GM21447 (cell line): ENCODE results near the gene GPSM1.

ENCODE experiments used
- ATAC-seq: cut with Tn5 transposase; IDR thresholded peaks from one replicate; pipeline ENCODE4 v1.9.1; 2021; ENCODE audit not compliant: unreplicated experiment

GPSM1 gene

DNA sequence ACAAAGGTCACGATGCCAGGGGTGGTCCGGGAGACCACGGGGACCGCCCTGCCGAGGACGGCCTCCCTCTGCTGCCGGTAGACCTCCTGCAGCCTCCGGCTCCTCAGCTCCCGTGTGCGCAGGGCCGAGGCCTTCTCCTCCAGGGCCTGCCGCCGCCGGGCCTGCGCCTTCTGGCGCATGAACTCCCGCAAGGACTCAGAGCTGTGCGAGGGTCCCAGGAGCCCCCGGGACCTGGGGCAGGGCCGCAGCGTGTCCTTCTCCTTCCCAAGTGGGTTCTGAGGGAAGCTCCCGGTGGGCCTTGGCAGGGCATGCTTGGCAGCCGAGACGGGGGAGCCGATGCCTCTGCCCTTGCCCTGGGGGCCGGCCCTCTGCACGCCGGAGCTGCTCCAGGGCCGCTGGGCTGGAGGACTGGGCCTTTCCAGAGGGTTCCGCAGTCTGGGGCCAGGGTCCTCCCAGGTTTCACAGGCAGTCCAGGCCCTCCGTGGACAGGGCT, 36.8 kb upstream of the GPSM1 start:
- ATAC-seq = no peak

DNA sequence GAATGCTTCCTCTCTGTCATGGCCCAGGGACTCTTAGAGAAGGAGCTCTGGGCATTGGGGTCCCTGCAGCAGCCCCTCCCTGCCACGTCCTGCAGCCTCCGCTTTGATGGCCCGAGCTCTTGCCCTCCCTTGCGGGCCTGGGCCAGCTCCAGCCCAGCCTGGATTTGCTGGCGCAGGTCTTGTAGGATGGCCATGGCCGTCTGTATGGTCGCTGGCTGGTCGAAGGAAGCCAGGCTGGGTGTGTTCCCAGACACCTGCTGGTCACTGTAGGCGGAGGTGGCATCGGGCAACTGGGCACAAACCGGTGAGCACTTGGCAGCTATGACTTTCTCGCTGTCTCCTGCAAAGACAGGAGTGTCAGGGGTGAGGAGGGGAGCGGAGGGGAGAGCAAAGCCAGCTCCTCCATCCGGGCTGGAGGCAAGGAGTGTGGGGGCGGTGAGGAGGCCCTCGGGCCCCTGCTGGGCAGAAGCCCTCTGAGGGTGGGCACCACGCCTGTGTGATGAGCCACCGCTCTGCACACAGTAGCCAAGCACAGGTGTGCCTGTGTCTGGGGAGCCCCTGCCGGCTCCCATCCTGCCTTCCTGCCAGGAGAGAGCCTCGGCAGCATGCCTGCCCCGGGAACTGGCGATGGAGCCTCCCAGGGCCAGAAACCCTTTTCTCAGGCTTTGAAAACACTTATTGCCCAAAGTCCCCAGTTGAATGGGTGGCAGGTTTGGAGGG, 35.9 kb upstream of the GPSM1 start:
- ATAC-seq = no peak

DNA sequence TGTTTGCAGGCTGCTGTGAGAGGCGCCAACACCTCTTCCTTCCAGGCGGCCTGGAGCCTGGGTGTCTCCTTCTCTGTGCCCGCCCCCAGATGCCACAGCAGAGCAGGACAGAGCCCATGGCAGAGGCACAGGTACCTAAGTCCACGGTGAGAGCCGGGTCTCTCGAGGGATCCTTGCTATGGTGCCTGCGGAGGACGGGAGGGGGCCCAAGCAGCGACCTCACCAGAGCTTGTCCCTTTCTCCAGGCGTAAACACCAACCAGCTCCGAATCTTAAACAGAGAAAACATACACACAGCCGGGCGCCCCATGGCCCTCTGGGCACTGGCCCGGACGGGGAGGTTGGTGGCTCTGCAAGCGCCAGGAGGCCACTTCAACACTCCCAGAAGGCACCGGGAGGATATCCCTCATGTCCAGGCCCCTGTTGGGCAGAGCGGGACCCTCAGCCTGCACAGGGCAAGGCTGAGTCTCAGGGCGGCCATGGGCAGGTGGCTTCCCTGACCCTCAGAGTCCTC, 35.3 kb upstream of the GPSM1 start:
- no peak for ATAC-seq

DNA sequence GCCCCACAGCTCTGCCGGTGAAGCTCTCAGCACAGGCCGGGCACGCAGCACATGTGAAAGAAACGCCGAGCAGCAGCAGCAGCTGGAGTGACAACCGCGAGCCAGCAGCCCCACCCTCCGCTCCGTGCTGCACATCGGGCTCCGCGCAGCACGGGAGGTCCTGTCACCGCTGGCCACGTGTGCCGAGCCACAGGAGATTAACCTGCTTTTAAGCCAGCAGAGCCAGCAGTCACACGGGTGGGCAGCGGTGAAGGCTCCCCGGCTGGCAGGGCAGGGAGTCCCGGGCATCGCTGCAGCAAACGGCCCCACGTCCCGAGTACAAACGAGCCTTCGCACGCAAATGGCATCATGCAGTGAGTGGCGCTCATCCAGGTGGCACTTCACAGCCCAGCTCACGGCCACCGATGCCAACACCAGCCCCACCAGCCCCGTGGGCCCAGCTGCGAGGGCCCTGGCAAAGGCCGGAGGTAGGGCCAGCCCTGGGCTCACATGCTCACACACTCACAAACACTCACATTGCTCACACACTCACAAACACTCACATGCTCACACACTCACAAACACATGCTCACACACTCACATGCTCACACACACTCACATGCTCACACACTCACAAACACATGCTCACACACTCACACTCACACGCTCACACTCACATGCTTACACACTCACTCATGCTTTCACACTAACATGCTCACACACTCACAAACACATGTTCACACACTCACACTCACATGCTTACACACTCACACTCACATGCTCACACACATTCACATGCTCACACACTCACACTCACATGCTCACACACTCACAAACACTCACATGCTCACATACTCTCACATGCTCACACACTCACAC, 34.5 kb upstream of the GPSM1 start:
- ATAC-seq = no peak

DNA sequence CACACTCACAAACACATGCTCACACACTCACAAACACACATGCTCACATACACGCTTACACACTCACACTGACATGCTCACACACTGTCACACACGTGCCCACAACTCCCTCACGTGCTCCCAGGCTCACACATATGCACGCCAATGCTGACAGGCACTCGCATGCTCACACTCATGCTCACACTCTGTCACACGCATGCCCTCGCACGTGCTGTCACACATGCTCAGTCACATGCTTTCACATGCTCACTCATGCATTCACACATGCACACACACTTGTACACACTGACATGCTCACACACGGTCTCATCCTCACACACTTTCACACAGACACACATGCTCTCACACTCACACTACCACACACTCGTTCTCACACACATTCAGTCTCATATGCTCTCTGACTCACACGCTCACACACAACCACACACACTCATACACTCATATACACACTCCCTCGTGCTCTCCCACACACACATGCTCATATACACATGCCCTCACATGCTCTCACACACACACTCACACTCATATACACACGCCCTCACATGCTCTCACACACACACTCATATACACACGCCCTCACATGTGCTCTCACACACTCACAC, 33.8 kb upstream of the GPSM1 start:
- ATAC-seq = no peak

DNA sequence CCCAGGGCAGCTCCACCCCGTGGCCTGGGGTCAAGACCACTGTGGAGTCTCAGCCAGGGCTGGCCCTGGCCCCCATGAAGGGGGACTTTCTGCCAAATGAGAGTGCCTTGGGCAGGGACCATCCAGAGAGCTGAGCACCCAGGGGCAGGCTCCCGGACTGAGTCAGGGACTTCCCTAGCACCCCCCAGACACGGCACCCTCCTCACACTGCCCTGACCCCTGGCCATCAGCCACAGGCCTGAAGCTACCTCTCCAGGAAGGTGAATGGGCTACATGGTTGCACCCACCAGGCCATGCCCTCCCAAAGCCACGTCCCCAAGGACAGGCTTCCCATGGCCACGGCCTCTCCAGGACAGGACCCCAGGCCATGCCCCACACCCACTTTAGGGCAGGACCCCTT, 32.9 kb upstream of the GPSM1 start:
- no peak for ATAC-seq

DNA sequence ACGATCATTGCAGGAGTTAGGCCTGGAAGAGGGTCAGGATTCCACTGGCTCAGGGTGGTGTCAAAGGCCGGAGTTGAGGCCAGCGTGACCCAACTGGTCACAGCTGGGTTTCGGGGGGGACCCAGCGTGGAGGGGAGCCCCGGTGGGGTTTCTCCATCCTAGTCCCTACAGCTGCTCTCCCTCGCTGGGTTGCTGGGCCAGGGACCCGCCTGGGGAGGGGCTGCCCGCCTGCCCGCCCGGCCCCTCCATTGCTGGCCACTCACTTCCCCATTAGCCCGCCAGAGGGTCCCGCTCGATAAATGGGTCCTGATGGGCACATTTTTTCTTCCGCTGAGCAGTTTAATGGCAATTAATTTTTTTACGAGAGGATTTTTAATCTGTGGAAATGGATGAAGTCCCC, 32.3 kb upstream of the GPSM1 start:
- ATAC-seq = no peak

DNA sequence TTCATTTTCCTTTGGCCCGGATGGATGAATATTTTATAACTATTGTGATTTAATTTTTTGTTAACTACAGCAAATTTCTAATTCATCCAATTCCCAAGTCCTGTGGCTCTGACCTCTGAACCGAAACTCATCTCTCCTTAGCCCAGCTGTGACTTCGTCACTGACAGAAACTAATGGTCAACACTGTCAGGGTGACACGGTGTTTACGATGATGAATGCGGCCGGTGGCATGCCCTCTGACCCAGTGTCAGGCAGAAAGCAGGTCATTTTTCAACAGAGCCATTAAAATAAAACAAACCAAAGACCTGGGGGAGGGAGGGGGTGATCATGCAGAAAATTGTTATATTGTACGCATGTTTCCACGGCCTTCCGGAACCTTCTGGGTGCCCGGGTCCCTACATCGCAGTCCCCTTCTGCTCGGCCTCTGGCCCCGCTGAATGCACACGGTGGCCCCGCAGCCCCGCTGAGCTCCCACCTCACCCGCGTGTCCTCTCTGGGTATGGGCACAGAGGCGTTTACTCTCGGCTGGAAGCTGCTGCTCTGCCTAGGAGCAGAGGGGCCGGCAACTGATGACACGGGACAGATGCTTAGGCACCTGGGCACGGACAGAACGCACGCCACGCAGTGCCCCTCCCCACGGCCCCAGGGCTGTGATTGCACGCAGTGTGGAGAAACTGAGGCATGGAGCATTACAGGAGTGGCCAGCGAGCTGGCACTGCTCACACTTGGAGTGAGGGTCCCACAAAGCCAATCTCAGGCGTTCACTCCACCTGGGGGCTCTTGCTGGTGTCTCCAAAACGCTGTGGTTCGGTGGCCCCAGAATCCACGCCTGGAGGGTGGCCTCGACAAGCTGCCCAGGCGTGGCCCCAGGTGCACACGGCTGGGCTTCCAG, 31.6 kb upstream of the GPSM1 start:
- no peak for ATAC-seq

DNA sequence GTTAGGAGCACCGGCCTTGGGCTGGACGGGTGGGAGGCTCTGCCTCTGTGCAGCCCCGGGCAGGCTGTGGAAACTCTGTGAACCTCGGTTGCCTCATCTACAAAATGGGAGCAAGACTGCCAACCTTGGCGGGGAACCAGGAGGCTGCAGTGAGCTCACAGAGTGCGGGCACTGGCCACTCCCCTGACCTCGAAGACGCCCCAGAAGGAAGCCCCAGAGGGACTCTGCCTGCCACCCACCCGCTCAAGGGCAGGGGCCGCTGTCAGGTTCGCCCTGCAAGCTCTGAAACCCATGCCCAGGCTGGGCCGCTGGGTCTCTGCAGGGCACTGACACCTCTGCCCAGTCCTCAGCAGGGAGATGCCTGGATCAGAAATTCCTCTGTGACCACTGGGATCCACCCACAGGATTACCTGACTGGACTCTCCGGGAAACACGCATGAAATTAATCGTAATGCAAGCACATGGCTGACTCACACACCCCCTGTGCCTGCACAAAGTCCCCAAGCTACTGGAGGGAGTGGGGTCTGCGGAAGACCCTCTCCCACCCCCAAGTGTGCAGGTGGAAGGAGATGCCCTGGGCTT, 30.8 kb upstream of the GPSM1 start:
- no peak for ATAC-seq

DNA sequence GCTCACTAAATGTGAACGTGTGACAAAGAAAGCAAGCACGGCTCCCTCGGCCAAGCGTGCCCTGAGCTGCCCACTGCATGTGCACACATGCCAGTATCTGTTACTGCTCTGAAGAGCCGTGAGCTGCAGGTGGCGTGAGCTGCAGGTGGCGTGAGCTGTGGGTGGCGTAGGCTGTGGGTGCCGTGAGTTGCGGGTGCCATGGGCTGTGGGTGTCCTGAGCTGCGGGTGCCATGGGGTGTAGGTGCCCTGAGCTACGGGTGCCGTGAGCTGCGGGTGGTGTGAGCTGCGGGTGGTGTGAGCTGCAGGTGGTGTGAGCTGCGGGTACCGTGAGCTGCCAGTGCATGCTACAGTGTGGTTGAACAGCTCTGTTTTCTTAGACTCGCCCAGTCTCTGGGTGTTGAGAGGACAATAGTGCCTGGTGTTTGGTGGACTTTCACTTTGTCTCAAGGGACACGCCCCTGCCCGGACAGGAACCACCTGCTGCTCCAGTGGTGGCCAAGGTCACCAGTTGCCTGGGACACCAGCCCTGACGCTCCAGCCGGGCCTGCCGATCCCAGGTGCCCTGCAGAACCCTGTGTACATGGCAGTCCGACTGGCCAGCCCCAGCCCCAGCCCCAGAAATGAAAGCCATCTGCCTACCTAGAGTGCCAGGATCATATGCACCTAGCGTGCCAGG, 30.2 kb upstream of the GPSM1 start:
- no peak for ATAC-seq

DNA sequence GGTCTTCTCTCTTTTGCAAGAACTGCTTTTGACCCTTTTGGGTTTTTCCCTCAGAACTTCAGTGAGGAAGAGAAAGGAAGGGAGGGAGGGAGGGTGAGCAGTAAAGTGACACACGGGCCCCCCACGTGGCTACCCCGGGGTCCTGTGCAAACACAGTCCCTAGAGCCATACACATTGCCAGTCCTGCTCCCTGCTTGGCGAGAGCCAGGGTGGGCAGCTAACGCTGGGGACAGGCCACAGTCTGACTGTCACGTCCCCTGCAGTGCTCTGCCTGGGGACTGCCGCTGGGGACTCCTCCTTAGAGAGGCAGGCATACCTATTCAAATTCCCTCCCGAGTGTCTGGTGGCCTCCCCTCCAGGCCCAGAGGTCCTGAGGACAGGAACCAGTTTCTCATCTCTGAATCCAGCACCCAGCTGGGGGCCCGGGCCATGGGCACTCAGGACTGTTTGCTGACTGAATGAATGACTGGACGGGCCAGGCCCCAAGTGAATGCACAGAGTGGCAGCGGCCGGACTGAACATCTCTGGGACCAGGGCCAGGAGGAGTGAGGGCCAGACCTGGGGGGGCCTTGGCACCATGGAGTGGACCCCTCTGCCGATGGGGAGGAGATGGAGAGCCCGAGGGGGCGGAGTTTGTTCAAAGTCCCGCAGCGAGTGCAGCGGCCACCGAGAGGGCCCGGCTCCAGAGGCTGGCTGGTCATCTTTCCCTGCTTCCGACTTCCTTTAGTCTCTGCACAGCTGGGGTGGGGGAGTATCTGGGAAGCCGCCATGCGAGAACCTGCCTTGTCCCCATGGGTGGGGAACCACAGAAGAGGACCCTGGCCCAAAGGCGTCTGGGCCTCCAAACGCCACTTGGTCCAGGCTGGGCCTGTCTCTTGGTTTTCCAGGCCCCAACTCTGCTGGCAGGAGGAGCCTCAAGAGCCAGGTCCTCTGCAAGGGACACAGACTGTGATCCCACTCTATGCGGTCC, 29.3 kb upstream of the GPSM1 start:
- ATAC-seq = no peak

DNA sequence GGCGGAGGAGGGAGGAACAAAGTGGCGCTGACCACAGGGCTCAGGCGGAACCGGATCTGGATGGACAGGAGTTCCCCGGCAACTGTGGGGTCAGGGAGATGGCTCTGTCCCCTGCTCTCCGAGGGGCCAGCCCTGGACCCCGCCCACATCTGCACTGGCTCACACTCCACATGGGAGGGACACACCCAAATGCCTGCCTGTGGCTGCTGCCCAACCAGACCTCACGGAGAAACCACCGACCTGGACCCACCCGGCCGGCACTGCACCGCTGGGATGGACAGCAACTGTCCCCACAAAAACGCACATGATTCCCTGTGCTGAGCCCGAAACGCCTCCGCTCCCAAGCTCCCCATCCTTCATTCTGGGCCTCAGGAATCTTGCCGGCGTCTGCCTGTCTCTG, 28.2 kb upstream of the GPSM1 start:
- ATAC-seq = no peak

DNA sequence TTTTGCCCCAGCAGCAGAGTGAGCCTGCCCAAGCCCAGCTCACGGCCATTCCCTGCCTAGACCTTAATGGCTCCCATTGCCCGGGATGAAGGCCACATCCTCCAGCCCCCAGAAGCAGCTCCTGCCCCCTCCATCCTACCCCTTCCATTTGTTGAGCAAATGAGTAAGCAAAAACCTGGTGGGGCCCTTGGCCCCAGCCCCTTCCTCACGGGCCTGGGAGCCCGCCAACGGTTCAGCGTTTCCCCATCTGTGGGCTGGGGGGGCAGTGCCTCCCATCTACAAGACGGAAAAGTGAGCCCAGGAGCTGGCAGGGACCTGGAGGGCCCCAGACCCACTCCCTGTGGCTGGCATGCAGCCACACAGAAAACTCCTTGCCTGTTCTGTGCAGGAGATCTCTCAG, 27.8 kb upstream of the GPSM1 start:
- ATAC-seq = no peak

DNA sequence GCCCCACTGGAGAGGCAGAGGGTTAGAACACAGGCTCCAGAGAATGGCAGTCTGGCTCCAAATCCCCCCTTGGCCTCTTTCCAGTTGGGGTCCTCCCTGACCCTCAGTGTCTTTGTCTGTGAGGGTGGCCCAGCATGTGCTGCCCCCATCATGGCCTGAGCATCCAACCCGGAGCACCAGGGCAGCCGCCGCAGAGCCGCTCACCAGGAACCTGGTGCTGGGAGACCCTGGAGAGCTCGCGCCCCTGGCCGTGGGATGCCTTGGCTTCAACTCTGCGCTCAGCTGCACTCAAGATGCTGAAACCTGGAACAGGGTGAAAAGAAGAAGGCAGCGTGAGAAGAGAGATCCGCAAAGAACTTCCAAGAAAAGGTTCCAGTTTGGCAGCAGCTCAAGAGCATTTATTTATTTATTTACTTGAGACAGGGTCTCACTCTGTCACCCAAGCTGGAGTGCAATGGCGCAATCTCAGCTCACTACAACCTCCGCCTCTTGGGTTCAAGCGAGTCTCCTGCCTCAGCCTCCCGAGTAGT, 27.3 kb upstream of the GPSM1 start:
- no peak for ATAC-seq

DNA sequence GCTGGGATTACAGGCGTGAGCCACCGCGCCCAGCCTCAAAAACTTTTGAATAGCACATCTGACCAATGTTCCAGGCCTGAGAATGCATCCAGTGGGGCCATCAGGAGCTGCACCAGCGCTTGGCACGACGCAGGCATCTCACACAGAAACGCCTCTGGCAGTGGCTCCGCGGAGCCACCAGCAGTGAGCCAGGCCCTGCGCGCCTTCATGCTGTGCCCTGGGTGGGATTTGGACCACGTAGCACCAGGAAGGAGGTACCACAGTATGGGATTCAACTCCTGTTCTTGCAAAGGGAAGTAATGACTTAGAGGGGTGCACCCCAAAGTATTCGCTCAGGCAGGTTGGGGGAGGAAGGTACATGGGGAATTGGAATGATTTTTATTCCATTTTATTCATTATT, 26.5 kb upstream of the GPSM1 start:
- no peak for ATAC-seq

DNA sequence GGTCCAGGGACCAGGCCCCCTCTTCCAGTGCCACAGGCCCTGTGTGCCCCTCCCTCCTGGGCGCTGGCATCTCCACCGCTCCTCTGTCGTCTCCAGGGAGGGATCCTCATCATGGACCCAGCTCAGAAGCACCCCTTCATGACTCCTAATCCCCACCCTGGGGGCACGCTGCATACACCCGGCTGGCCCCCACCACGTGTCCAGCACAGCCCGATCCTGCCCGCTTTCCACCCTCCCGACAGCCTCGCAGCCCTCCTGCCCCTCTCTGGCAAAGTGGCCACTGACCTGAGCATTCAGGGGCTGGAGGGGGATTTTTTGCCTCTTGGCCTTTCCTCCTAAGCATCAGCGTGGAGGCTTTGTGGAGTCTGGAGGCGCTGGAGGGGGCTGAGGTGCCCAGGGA, 24.8 kb upstream of the GPSM1 start:
- no peak for ATAC-seq

DNA sequence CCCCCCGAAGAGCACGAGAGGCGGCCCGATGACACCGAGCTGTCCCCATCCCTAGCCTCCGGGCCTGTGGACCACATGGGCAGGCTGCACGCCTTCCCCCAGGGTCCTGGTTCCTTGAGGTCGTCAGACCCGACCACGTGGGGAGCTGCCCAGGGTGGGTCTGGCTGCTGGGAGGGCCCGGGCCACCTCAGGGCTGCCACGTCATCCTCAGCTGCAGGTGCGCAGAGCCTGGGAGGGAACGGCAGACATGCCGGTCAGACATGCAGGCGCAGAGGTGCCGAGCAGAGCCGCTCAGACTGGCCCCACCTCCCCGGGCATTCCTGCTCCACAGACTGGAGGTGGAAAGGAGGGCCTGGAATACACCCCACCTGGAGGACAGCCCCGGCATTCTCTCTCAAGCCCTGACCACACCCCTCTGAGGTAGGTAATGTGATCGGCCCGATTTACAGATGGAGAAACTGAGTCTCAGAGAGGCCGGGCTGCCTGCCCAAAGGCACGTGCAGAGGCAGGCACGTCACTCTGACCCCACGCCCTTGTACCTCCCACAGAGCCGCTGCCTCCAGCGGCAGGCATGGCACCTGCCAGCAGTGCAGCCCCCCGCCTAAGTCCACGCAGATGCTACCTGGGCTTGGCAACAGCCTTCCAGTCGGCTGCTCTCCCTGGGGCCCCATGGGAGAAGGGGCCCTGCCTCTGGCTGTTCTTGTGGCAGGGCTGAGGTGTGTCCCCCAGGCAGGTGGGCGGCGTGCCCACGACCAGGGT, 24.1 kb upstream of the GPSM1 start:
- ATAC-seq = no peak
